Neural progenitor cell (in vitro differentiated cells): ENCODE results near the gene SPEN. TPM values are rescaled to one million over a fixed set of nuclear protein-coding genes. Genes with fewer than 3 reads are reported as not detected.

ENCODE experiments used
- DNase-seq: peaks from one replicate; pipeline ENCODE4 v3.0.0-alpha.2; 2016; ENCODE audit warnings: low spot score
- H2AFZ ChIP-seq: fragments of 200-600 bp; sonication (generic); replicated peaks from 2 replicates; pipeline ENCODE4 v1.6.1; 2016; ENCODE audit warnings: antibody characterized with exemption
- H3F3A ChIP-seq: fragments of 200-600 bp; sonication (generic); 2 replicates; pipeline ENCODE4 v1.6.1; 2016; ENCODE audit warnings: antibody characterized with exemption, low read depth
- H3K27ac ChIP-seq: fragments of 200-600 bp; sonication (generic); 2 replicates; pipeline ENCODE4 v1.5.1; 2016; ENCODE audit warnings: mild to moderate bottlenecking
- H3K27me3 ChIP-seq: fragments of 200-600 bp; sonication (generic); 2 replicates; pipeline ENCODE4 v1.6.1; 2016; ENCODE audit warnings: mild to moderate bottlenecking, moderate library complexity
- H3K36me3 ChIP-seq: fragments of 200-600 bp; sonication (generic); 2 replicates; pipeline ENCODE4 v1.5.1; 2016
- H3K4me1 ChIP-seq: fragments of 200-600 bp; sonication (generic); 2 replicates; pipeline ENCODE4 v1.6.1; 2016; ENCODE audit warnings: mixed run types
- H3K4me2 ChIP-seq: fragments of 200-600 bp; sonication (generic); 2 replicates; pipeline ENCODE4 v1.6.1; 2016
- H3K4me3 ChIP-seq: fragments of 200-600 bp; sonication (generic); 2 replicates; pipeline ENCODE4 v1.5.1; 2016
- H3K79me2 ChIP-seq: fragments of 200-600 bp; sonication (generic); 2 replicates; pipeline ENCODE4 v1.6.1; 2016; ENCODE audit warnings: low read depth
- H3K9ac ChIP-seq: fragments of 200-600 bp; sonication (generic); 2 replicates; pipeline ENCODE4 v1.6.1; 2016
- H3K9me3 ChIP-seq: fragments of 200-600 bp; sonication (generic); 2 replicates; pipeline ENCODE4 v1.5.1; 2016; ENCODE audit warnings: low read depth
- H4K20me1 ChIP-seq: fragments of 200-600 bp; sonication (generic); 2 replicates; pipeline ENCODE4 v1.6.1; 2016; ENCODE audit warnings: low read depth
- H3K27ac Mint-ChIP-seq: 3 replicates; pipeline ENCODE4 v1.8.0; 2021; ENCODE audit warnings: mixed read lengths
- H3K27me3 Mint-ChIP-seq: 2 replicates; pipeline ENCODE4 v1.8.0; 2022; ENCODE audit warnings: low read depth, mild to moderate bottlenecking, inconsistent platforms, moderate library complexity, mixed read lengths; ENCODE audit not compliant: insufficient read depth
- H3K36me3 Mint-ChIP-seq: 3 replicates; pipeline ENCODE4 v1.8.0; 2021; ENCODE audit warnings: mixed read lengths
- H3K4me1 Mint-ChIP-seq: 3 replicates; pipeline ENCODE4 v1.8.0; 2021; ENCODE audit warnings: mixed read lengths
- H3K4me3 Mint-ChIP-seq: 3 replicates; pipeline ENCODE4 v1.8.0; 2021; ENCODE audit warnings: mild to moderate bottlenecking, moderate library complexity, mixed read lengths
- H3K9me3 Mint-ChIP-seq: 3 replicates; pipeline ENCODE4 v1.8.0; 2020; ENCODE audit warnings: mixed read lengths
- CTCF ChIP-seq: fragments of 200-600 bp; sonication (generic); IDR thresholded peaks from 2 replicates; pipeline ENCODE4 v1.5.1; 2017; ENCODE audit warnings: antibody characterized with exemption, mild to moderate bottlenecking
- EZH2 ChIP-seq: fragments of 200-600 bp; sonication (generic); IDR thresholded peaks from 2 replicates; pipeline ENCODE4 v1.6.1; 2017; ENCODE audit warnings: antibody characterized with exemption, mild to moderate bottlenecking, moderate library complexity
- EZH2phosphoT487 ChIP-seq: fragments of 200-600 bp; sonication (generic); IDR thresholded peaks from 2 replicates; pipeline ENCODE4 v1.6.1; 2017; ENCODE audit warnings: antibody characterized with exemption
- total RNA-seq: library from RNA; depleted of rRNA; stranded (reverse); fragments of >200 nt; gene quantifications from 2 replicates; pipeline ENCODE4 v1.2.3, GENCODE V29; 2015; ENCODE audit warnings: low replicate concordance

The SPEN gene
- total RNA-seq, 1 donor from 2014 or later, result 59.6 TPM

GRCh38 chr1:15942661-15943327 lies 95.3 kb downstream of the SPEN start:
- no peaks in the 10 kb centered on the region for H3K27me3 ChIP-seq

GRCh38 chr1:15943328-15943991 lies 96.0 kb downstream of the SPEN start:
- no peak for TF ChIP-seq EZH2phosphoT487
- no peak for TF ChIP-seq EZH2
- no peak for TF ChIP-seq CTCF
- Mint-ChIP-seq H3K4me1 (peaks cover 10% of the 10 kb centered on the region), H3K36me3 (peaks cover 19% of the 10 kb centered on the region), H3K9me3 (no peaks in the 10 kb centered on the region), H3K27me3 (peaks cover 6% of the 10 kb centered on the region), H3K4me3 (no peak overlapping the region), H3K27ac (no peak overlapping the region)
- Histone ChIP-seq H3F3A (peaks cover 3% of the 10 kb centered on the region), H3K9ac (no peak overlapping the region), H2AFZ (no peak overlapping the region), H4K20me1 (peaks cover 19% of the 10 kb centered on the region), H3K4me2 (no peak overlapping the region), H3K4me1 (no peaks in the 10 kb centered on the region), H3K27ac (no peak overlapping the region), H3K79me2 (no peaks in the 10 kb centered on the region), H3K36me3 (no peaks in the 10 kb centered on the region), H3K27me3 (no peaks in the 10 kb centered on the region), H3K9me3 (no peaks in the 10 kb centered on the region), H3K4me3 (no peak overlapping the region)
- DNase-seq, result no peak

More at GRCh38 chr1:15942661-15943327, 95.3 kb downstream of the SPEN start:
- Histone ChIP-seq H3K9me3 (no peaks in the 10 kb centered on the region), H3K4me2 (no peak overlapping the region), H3K27ac (no peak overlapping the region), H3K79me2 (no peaks in the 10 kb centered on the region), H3K36me3 (no peaks in the 10 kb centered on the region), H3K9ac (no peak overlapping the region), H3F3A (peaks cover 3% of the 10 kb centered on the region), H4K20me1 (peaks cover 12% of the 10 kb centered on the region), H3K4me3 (no peak overlapping the region), H3K4me1 (no peaks in the 10 kb centered on the region), H2AFZ (no peak overlapping the region)
- Mint-ChIP-seq H3K36me3 (peaks cover 21% of the 10 kb centered on the region), H3K27me3 (peaks cover 6% of the 10 kb centered on the region), H3K27ac (no peak overlapping the region), H3K9me3 (no peaks in the 10 kb centered on the region), H3K4me1 (peaks cover 3% of the 10 kb centered on the region), H3K4me3 (no peak overlapping the region)
- DNase-seq, result no peak
- TF ChIP-seq EZH2phosphoT487, result no peak
- TF ChIP-seq CTCF, result no peak
- TF ChIP-seq EZH2, result no peak

DNA sequence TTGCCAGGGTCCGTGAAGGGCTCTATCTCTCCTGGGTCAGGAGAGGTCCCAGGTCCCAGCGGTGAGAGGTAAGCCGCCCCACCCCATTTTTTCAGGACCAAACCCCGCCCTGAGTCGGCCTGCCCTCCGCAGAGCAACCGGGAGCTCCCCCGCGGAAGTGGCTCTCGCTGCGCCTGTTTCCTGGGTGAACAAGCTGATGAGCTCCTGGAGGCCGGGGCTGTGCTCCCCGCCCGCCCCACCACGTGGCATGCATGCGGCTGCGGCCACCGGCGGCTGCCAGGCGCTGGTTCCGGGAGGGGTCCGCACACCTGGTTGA lies 96.4 kb downstream of the SPEN start:
- no peaks in the 10 kb centered on the region for H3K9me3 ChIP-seq
- peaks cover 15% of the 10 kb centered on the region for H3K4me1 Mint-ChIP-seq
- no peak overlapping the region for H3K27ac ChIP-seq
- peaks cover 6% of the 10 kb centered on the region for H3K27me3 Mint-ChIP-seq
- no peak overlapping the region for H3K27ac Mint-ChIP-seq
- TF ChIP-seq EZH2phosphoT487 (no peak), EZH2 (no peak), CTCF (no peak)
- H3K4me2 ChIP-seq, result no peak overlapping the region
- no peaks in the 10 kb centered on the region for H3K9me3 Mint-ChIP-seq
- H3K9ac ChIP-seq, result no peak overlapping the region
- peaks cover 24% of the 10 kb centered on the region for H3K36me3 Mint-ChIP-seq
- H3K79me2 ChIP-seq, result no peaks in the 10 kb centered on the region
- no peaks in the 10 kb centered on the region for H3K4me1 ChIP-seq
- H2AFZ ChIP-seq, result no peak overlapping the region
- peaks cover 24% of the 10 kb centered on the region for H4K20me1 ChIP-seq
- H3K4me3 ChIP-seq, result no peak overlapping the region
- H3K27me3 ChIP-seq, result no peaks in the 10 kb centered on the region
- no peaks in the 10 kb centered on the region for H3K36me3 ChIP-seq
- peaks cover 3% of the 10 kb centered on the region for H3F3A ChIP-seq
- H3K4me3 Mint-ChIP-seq, result no peak overlapping the region
- no peak for DNase-seq
